ENCODE data around the gene ANKRD33B. TPM values are rescaled to one million over a fixed set of nuclear protein-coding genes. Genes with fewer than 3 reads are reported as not detected.

ANKRD33B gene
- total RNA-seq, 4 donors from 2014 or later: 21.3 to 34.9 (median 30.5) TPM

DNA sequence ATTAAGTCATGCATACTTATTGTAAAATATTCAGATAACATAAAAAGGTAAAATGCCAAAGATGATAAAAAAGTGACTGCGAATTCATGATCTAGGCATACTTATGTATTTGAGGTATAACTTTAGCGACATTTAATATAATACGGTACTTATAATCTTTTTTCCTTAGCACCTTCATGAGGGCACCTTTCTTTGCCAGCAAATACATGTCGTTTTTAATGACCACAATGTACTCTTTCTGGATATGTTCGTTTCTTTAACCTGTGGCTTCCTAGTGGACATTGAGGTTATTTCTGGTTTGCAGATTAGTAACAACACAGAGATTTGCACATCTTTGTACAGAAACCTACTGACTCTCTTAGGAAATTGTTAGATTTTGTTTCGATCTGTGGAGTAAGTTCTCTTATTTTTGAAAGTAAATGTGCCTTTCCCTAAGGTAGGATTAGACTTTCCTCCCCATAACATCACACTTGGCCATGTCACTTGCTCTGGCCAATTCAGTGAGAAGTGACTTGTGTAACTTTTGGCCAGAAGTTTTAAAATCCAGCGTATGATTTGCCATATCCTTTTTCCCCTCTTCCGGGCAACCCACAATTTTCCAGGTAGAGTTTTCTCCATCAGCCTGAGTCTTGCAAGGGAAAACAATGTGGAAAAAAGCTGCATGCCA is 24.4 kb downstream of the ANKRD33B start:
- Histone ChIP-seq H3K9me3 (peaks cover 0 to 8% (median 0%) of the 10 kb centered on the region in 4 donors), H3K4me1 (peaks cover 0 to 52% (median 10%) of the 10 kb centered on the region in 4 donors), H3K27ac (no peak overlapping the region), H3K36me3 (peaks cover 0 to 11% (median 0%) of the 10 kb centered on the region in 3 donors), H3K4me3 (no peak overlapping the region), H3K27me3 (no peaks in the 10 kb centered on the region)
- 85 to 86% methylated on average over 8 of the region's 8 CpGs for WGBS, 2 donors
- DNase-seq (ENCODE audit: low spot score in 2 of 2): no peak
- TF ChIP-seq POLR2A (IDR thresholded peaks at IDR 0.05) (no peak), EP300 (IDR thresholded peaks at IDR 0.05) (no peak)
- TF ChIP-seq, protein P1, sequence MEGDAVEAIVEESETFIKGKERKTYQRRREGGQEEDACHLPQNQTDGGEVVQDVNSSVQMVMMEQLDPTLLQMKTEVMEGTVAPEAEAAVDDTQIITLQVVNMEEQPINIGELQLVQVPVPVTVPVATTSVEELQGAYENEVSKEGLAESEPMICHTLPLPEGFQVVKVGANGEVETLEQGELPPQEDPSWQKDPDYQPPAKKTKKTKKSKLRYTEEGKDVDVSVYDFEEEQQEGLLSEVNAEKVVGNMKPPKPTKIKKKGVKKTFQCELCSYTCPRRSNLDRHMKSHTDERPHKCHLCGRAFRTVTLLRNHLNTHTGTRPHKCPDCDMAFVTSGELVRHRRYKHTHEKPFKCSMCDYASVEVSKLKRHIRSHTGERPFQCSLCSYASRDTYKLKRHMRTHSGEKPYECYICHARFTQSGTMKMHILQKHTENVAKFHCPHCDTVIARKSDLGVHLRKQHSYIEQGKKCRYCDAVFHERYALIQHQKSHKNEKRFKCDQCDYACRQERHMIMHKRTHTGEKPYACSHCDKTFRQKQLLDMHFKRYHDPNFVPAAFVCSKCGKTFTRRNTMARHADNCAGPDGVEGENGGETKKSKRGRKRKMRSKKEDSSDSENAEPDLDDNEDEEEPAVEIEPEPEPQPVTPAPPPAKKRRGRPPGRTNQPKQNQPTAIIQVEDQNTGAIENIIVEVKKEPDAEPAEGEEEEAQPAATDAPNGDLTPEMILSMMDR (IDR thresholded peaks at IDR 0.05): no peak

DNA sequence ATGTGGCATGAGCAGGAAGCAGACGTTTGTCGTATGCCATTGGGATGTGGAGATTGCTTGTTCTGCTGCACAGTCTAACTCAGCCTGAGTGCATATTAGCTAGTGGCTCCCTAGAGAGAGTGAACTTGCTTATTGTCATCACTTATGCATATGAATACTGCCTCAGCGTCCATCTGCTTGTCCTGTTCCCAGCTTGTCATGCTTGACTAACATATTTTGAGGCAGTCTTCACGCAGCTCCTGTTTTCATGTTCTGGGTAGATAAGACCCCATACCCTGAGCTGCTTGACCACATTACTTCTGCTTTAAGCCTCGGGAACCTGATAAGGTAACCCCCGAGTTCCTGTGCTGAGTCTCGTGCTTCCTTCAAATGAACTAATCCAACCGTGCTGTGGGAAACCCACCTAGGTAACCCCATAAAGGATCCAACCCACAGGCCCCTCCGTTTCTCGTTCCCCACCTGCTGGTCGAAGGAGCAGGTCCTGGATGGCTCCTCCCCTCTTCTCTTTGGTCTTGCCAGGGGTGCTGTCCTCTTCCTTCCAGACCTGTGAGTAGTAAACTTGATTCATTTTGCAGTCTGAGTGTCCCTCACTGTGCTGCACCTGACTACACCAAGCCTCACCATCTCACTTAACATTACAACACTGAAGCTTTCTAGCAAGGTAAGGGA is 25.0 kb downstream of the ANKRD33B start:
- TF ChIP-seq POLR2A (IDR thresholded peaks at IDR 0.05): no peak
- no peak for TF ChIP-seq EP300 (IDR thresholded peaks at IDR 0.05)
- TF ChIP-seq, protein P1 (IDR thresholded peaks at IDR 0.05): no peak
- H3K36me3 ChIP-seq: peaks cover 0 to 11% (median 0%) of the 10 kb centered on the region in 3 donors
- 79 to 81% methylated on average over 11 of the region's 11 CpGs for WGBS, 2 donors
- H3K27me3 ChIP-seq: no peaks in the 10 kb centered on the region
- peaks cover 0 to 52% (median 9%) of the 10 kb centered on the region in 4 donors for H3K4me1 ChIP-seq
- H3K27ac ChIP-seq: no peak overlapping the region
- DNase-seq (ENCODE audit: low spot score in 2 of 2): no peak
- H3K4me3 ChIP-seq: no peak overlapping the region
- peaks cover 0 to 8% (median 0%) of the 10 kb centered on the region in 4 donors for H3K9me3 ChIP-seq

DNA sequence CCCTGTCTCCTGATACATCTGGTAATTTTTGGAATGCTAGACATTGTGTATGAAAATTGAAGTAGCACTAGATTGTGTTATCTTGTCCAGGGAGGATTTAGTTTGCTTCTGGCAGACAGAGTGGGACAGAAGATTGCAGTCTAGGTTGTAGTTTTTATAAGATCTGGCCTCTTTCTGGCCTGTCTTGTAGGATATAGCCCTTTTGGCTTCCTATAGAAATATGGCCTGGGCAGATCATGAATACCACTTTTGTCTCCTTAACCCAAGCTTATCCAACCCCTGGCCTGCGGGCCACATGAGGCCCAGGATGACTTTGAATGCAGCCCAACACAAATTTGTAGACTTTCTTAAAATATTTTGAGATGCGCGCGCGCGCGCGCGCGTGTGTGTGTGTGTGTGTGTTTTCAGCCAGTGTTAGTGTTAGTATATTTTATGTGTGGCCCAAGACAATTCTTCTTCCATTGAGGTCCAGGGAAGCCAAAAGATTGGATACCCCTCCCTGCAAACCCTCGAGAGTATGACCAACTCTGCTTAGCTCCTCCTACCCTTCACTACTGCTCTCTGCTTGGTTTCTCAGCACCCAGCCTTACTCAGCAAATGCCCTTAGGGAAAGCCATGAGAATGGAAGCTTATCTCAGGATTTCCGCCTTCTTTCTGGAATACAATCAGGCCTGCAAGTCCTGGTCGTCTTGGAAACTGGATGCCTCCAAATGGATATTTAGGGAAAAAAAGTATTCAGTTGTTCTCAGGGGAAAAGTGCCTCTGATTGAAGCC is 26.5 kb downstream of the ANKRD33B start:
- no peak overlapping the region for H3K4me3 ChIP-seq
- H3K9me3 ChIP-seq: peaks cover 0 to 8% (median 0%) of the 10 kb centered on the region in 4 donors
- 29 to 45% methylated on average over 13 of the region's 13 CpGs for WGBS, 2 donors
- no peak for DNase-seq (ENCODE audit: low spot score in 2 of 2)
- no peaks in the 10 kb centered on the region for H3K27me3 ChIP-seq
- TF ChIP-seq POLR2A (IDR thresholded peaks at IDR 0.05): no peak
- TF ChIP-seq, protein P1 (IDR thresholded peaks at IDR 0.05): no peak
- peak in 1 of 2 donors; percentile 37 for TF ChIP-seq EP300 (IDR thresholded peaks at IDR 0.05)
- H3K27ac ChIP-seq: peak overlapping the region in 2 of 4 donors; percentile 23 to 55
- peaks cover 0 to 11% (median 0%) of the 10 kb centered on the region in 3 donors for H3K36me3 ChIP-seq
- peaks cover 0 to 50% (median 13%) of the 10 kb centered on the region in 4 donors for H3K4me1 ChIP-seq

DNA sequence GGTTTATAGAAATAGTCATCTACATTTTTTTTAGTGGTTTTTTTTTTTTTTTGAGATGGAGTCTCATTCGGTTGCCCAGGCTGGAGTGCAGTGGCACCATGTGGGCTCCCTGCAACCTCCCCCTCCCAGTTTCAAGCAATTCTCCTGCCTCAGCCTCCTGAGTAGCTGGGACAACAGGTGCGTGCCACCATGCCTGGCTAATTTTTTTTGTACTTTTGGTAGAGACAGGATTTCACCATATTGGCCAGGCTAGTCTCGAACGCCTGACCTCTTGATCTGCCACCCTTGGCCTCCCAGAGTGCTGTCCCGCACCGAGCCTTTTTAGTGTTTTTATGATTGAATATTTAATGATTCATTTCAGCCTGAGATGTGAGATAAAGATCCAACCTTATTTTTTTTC is 27.3 kb downstream of the ANKRD33B start:
- H3K4me3 ChIP-seq: no peak overlapping the region
- H3K36me3 ChIP-seq: peaks cover 0 to 5% (median 0%) of the 10 kb centered on the region in 3 donors
- H3K27ac ChIP-seq: peak overlapping the region in 2 of 4 donors; percentile 23 to 55
- peaks cover 0 to 53% (median 19%) of the 10 kb centered on the region in 4 donors for H3K4me1 ChIP-seq
- no peak for DNase-seq (ENCODE audit: low spot score in 2 of 2)
- no peaks in the 10 kb centered on the region for H3K27me3 ChIP-seq
- H3K9me3 ChIP-seq: peaks cover 0 to 8% (median 0%) of the 10 kb centered on the region in 4 donors
- TF ChIP-seq, protein P1 (IDR thresholded peaks at IDR 0.05): no peak
- TF ChIP-seq POLR2A (IDR thresholded peaks at IDR 0.05): no peak
- TF ChIP-seq EP300 (IDR thresholded peaks at IDR 0.05): no peak
- 58 to 77% methylated on average over 5 to 6 of the region's 6 CpGs for WGBS, 2 donors

Measured in tibial nerve (tissue), 4 donors.